ENCODE data around the gene KIF3B. TPM values are rescaled to one million over a fixed set of nuclear protein-coding genes. Genes with fewer than 3 reads are reported as not detected.

Gene KIF3B
- total and polyA plus RNA-seq, 2 of the 13 experiments (the other 11 are each of a cell fraction or from before 2014, with no cell fraction given), result 23.6 to 28.8 TPM

DNA sequence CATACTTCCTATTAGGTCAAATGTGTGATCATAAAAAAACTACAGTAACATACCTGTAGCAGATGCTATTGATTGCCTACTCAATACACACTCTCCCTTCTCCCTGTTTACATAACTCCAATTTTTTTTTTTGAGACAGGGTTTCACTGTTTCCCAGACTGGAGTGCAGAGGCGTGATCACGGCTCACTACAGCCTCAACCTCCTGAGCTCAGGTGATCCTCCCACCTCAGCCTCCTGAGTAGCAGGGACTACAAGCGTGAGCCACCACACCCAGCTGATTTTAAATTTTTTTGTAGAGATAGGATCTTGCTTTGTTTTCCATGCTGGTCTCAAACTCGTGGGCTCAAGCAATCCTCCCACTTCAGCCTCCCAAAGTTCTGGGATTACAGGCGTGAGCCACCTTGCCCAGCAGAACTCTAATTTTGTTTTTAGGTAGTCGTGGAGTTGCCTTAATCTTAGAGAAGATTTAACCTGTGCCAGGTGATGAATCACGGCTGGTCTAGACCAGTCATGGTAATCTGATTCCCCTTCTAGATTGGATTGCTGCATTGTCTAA is 14.0 kb upstream of the KIF3B start (continued):
- TF ChIP-seq GPN1 (CRISPR knock-in tag; IDR thresholded peaks at IDR 0.05; ENCODE audit: borderline replicate concordance), result no peak
- no peak for TF ChIP-seq NFIC (IDR thresholded peaks at IDR 0.05; ENCODE audit: low read length)
- no peak for TF ChIP-seq ZNF296 (CRISPR knock-in tag; conservative IDR thresholded peaks at IDR 0.05)
- TF ChIP-seq, protein P1, sequence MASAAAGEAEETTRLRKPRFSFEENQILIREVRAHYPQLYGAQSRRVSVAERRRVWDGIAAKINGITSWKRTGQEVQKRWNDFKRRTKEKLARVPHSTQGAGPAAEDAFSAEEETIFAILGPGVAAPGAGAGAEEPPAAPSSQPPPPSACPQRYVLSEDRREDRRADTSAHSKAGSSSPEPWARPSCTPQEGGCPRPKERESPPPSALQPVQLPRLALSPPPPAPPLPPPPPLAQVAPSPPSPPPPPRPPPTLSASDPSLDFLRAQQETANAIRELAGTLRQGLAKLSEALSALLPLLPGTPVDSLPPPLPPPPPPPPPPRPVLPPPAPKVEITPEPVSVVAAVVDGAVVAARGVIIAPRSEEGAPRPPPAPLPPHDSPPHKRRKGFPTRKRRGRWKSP (CRISPR knock-in tag; IDR thresholded peaks at IDR 0.05), result no peak
- TF ChIP-seq KLF11 (CRISPR knock-in tag; IDR thresholded peaks at IDR 0.05), result no peak
- TF ChIP-seq, protein P2, sequence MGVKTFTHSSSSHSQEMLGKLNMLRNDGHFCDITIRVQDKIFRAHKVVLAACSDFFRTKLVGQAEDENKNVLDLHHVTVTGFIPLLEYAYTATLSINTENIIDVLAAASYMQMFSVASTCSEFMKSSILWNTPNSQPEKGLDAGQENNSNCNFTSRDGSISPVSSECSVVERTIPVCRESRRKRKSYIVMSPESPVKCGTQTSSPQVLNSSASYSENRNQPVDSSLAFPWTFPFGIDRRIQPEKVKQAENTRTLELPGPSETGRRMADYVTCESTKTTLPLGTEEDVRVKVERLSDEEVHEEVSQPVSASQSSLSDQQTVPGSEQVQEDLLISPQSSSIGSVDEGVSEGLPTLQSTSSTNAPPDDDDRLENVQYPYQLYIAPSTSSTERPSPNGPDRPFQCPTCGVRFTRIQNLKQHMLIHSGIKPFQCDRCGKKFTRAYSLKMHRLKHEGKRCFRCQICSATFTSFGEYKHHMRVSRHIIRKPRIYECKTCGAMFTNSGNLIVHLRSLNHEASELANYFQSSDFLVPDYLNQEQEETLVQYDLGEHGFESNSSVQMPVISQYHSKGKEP (CRISPR knock-in tag; IDR thresholded peaks at IDR 0.05), result no peak
- TF ChIP-seq HOXA5 (CRISPR knock-in tag; IDR thresholded peaks at IDR 0.05), result 0 out of 2 replicates have a peak, but pooled peaks have one; percentile 49
- TF ChIP-seq GTF3A (CRISPR knock-in tag; conservative IDR thresholded peaks at IDR 0.05), result no peak
- TF ChIP-seq, protein P3, sequence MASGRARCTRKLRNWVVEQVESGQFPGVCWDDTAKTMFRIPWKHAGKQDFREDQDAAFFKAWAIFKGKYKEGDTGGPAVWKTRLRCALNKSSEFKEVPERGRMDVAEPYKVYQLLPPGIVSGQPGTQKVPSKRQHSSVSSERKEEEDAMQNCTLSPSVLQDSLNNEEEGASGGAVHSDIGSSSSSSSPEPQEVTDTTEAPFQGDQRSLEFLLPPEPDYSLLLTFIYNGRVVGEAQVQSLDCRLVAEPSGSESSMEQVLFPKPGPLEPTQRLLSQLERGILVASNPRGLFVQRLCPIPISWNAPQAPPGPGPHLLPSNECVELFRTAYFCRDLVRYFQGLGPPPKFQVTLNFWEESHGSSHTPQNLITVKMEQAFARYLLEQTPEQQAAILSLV (CRISPR knock-in tag; IDR thresholded peaks at IDR 0.05; ENCODE audit: borderline replicate concordance), result no peak
- TF ChIP-seq, protein P4, sequence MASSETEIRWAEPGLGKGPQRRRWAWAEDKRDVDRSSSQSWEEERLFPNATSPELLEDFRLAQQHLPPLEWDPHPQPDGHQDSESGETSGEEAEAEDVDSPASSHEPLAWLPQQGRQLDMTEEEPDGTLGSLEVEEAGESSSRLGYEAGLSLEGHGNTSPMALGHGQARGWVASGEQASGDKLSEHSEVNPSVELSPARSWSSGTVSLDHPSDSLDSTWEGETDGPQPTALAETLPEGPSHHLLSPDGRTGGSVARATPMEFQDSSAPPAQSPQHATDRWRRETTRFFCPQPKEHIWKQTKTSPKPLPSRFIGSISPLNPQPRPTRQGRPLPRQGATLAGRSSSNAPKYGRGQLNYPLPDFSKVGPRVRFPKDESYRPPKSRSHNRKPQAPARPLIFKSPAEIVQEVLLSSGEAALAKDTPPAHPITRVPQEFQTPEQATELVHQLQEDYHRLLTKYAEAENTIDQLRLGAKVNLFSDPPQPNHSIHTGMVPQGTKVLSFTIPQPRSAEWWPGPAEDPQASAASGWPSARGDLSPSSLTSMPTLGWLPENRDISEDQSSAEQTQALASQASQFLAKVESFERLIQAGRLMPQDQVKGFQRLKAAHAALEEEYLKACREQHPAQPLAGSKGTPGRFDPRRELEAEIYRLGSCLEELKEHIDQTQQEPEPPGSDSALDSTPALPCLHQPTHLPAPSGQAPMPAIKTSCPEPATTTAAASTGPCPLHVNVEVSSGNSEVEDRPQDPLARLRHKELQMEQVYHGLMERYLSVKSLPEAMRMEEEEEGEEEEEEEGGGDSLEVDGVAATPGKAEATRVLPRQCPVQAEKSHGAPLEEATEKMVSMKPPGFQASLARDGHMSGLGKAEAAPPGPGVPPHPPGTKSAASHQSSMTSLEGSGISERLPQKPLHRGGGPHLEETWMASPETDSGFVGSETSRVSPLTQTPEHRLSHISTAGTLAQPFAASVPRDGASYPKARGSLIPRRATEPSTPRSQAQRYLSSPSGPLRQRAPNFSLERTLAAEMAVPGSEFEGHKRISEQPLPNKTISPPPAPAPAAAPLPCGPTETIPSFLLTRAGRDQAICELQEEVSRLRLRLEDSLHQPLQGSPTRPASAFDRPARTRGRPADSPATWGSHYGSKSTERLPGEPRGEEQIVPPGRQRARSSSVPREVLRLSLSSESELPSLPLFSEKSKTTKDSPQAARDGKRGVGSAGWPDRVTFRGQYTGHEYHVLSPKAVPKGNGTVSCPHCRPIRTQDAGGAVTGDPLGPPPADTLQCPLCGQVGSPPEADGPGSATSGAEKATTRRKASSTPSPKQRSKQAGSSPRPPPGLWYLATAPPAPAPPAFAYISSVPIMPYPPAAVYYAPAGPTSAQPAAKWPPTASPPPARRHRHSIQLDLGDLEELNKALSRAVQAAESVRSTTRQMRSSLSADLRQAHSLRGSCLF (CRISPR knock-in tag; IDR thresholded peaks at IDR 0.05; ENCODE audit: borderline replicate concordance), result no peak
- no peak for TF ChIP-seq ZNF703 (CRISPR knock-in tag; IDR thresholded peaks at IDR 0.05; ENCODE audit: borderline replicate concordance)
- TF ChIP-seq ZBTB42 (CRISPR knock-in tag; IDR thresholded peaks at IDR 0.05), result no peak
- no peak for TF ChIP-seq BHLHE40 (IDR thresholded peaks at IDR 0.05; ENCODE audit: low read length)
- TF ChIP-seq, protein P5, sequence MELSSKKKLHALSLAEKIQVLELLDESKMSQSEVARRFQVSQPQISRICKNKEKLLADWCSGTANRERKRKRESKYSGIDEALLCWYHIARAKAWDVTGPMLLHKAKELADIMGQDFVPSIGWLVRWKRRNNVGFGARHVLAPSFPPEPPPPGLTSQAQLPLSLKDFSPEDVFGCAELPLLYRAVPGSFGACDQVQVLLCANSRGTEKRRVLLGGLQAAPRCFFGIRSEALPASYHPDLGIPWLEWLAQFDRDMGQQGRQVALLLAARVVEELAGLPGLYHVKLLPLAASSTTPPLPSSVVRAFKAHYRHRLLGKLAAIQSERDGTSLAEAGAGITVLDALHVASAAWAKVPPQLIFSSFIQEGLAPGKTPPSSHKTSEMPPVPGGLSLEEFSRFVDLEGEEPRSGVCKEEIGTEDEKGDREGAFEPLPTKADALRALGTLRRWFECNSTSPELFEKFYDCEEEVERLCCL (CRISPR knock-in tag; IDR thresholded peaks at IDR 0.05; ENCODE audit: borderline replicate concordance), result no peak
- TF ChIP-seq LCORL (IDR thresholded peaks at IDR 0.05), result no peak
- peak; percentile 62 for TF ChIP-seq LCORL (CRISPR knock-in tag; IDR thresholded peaks at IDR 0.05)
- TF ChIP-seq ZFP37 (CRISPR knock-in tag; IDR thresholded peaks at IDR 0.05; ENCODE audit: borderline replicate concordance), result no peak
- TF ChIP-seq JUND (CRISPR knock-in tag; IDR thresholded peaks at IDR 0.05), result no peak
- TF ChIP-seq ZNF24 (IDR thresholded peaks at IDR 0.05), result no peak
- no peak for TF ChIP-seq CAMTA2 (CRISPR knock-in tag; IDR thresholded peaks at IDR 0.05; ENCODE audit: borderline replicate concordance)
